ENCODE results near the gene ALDH1L2.

The ALDH1L2 gene

GRCh38 chr12:105076913-105077312, 7.3 kb downstream of the ALDH1L2 start:
- TF ChIP-seq POLR2AphosphoS5 (IDR thresholded peaks at IDR 0.05; ENCODE audit: low read depth, low read length) (no peak), SIN3A (IDR thresholded peaks at IDR 0.05; ENCODE audit: borderline replicate concordance, insufficient read depth, low read length) (no peak), TAF1 (IDR thresholded peaks at IDR 0.05; ENCODE audit: borderline replicate concordance, insufficient read depth, low read length) (no peak), REST (IDR thresholded peaks at IDR 0.05; ENCODE audit: insufficient read depth in 1 of 2, low read depth in 2 of 2, low read length in 2 of 2) (no peak), FOXP2 (optimal IDR thresholded peaks at IDR 0.05; ENCODE audit: borderline replicate concordance, extremely low read depth, extremely low read length, insufficient read depth) (no peak)

- TF ChIP-seq POLR2AphosphoS5 (IDR thresholded peaks at IDR 0.05; ENCODE audit: low read depth, low read length) = no peak
- no peak for TF ChIP-seq REST (IDR thresholded peaks at IDR 0.05; ENCODE audit: insufficient read depth in 1 of 2, low read depth in 2 of 2, low read length in 2 of 2)
- TF ChIP-seq SIN3A (IDR thresholded peaks at IDR 0.05; ENCODE audit: borderline replicate concordance, insufficient read depth, low read length) = no peak
- TF ChIP-seq TAF1 (IDR thresholded peaks at IDR 0.05; ENCODE audit: borderline replicate concordance, insufficient read depth, low read length) = no peak
- no peak for TF ChIP-seq FOXP2 (optimal IDR thresholded peaks at IDR 0.05; ENCODE audit: borderline replicate concordance, extremely low read depth, extremely low read length, insufficient read depth)
These were observed 8.2 kb downstream of the ALDH1L2 start for GRCh38 chr12:105076098-105076497.

- no peak for TF ChIP-seq TAF1 (IDR thresholded peaks at IDR 0.05; ENCODE audit: borderline replicate concordance, insufficient read depth, low read length)
- no peak for TF ChIP-seq REST (IDR thresholded peaks at IDR 0.05; ENCODE audit: insufficient read depth in 1 of 2, low read depth in 2 of 2, low read length in 2 of 2)
- no peak for TF ChIP-seq FOXP2 (optimal IDR thresholded peaks at IDR 0.05; ENCODE audit: borderline replicate concordance, extremely low read depth, extremely low read length, insufficient read depth)
- TF ChIP-seq SIN3A (IDR thresholded peaks at IDR 0.05; ENCODE audit: borderline replicate concordance, insufficient read depth, low read length) = no peak
- no peak for TF ChIP-seq POLR2AphosphoS5 (IDR thresholded peaks at IDR 0.05; ENCODE audit: low read depth, low read length)
These were observed 11.3 kb downstream of the ALDH1L2 start for GRCh38 chr12:105072888-105073488.

GRCh38 chr12:105071981-105072380, 12.3 kb downstream of the ALDH1L2 start:
- TF ChIP-seq TAF1 (IDR thresholded peaks at IDR 0.05; ENCODE audit: borderline replicate concordance, insufficient read depth, low read length) = no peak
- TF ChIP-seq POLR2AphosphoS5 (IDR thresholded peaks at IDR 0.05; ENCODE audit: low read depth, low read length) = no peak
- TF ChIP-seq FOXP2 (optimal IDR thresholded peaks at IDR 0.05; ENCODE audit: borderline replicate concordance, extremely low read depth, extremely low read length, insufficient read depth) = no peak
- TF ChIP-seq REST (IDR thresholded peaks at IDR 0.05; ENCODE audit: insufficient read depth in 1 of 2, low read depth in 2 of 2, low read length in 2 of 2) = no peak
- TF ChIP-seq SIN3A (IDR thresholded peaks at IDR 0.05; ENCODE audit: borderline replicate concordance, insufficient read depth, low read length) = no peak

Data from PFSK-1 (cell line).